PC-9 (cell line): Measurements from ENCODE around the gene POLD1. TPM values are rescaled to one million over a fixed set of nuclear protein-coding genes. Genes with fewer than 3 reads are reported as not detected.
A peak's percentile ranks its signal among the peaks of the same experiment; 100 is the strongest.

Source experiments
- BruUV-seq: library from RNA; stranded (reverse); fragments of 400-500 nt; replicated peaks from 2 replicates; lab custom pipeline; 2021; lab: Mats Ljungman, UMichigan
- CTCF ChIA-PET: fragments of 300-600 bp; sonication (Branson Sonifier 250); formaldehyde crosslinking; loops from one replicate; lab custom pipeline; 2022; ENCODE audit warnings: antibody characterized with exemption; lab: Charles Lee
- POLR2A ChIA-PET: fragments of 300-600 bp; sonication (Branson Sonifier 250); formaldehyde crosslinking; loops from one replicate; lab custom pipeline; 2022; ENCODE audit warnings: antibody characterized with exemption; ENCODE audit not compliant: unreplicated experiment; lab: Charles Lee
- DNase-seq, 2 experiments: peaks; one replicate each; pipeline versions ENCODE4 v3.0.0 to v3.0.0-alpha.2; 2015 to 2022; ENCODE audit warnings: mixed read lengths in 1 of 2
- H2AFZ ChIP-seq: fragments of 200-600 bp; sonication (generic); 2 replicates; pipeline ENCODE4 v1.8.1; 2017; ENCODE audit warnings: antibody characterized with exemption
- H3F3A ChIP-seq: fragments of 200-600 bp; sonication (generic); 2 replicates; pipeline ENCODE4 v1.8.1; 2017; ENCODE audit warnings: antibody characterized with exemption, mild to moderate bottlenecking, low read depth; ENCODE audit not compliant: insufficient read depth
- H3K27ac ChIP-seq: fragments of 200-600 bp; sonication (generic); 2 replicates; pipeline ENCODE4 v1.6.1; 2016; ENCODE audit warnings: mixed run types
- H3K27me3 ChIP-seq: fragments of 200-600 bp; sonication (generic); 2 replicates; pipeline ENCODE4 v1.6.1; 2016; ENCODE audit warnings: low read depth, mixed run types; ENCODE audit not compliant: insufficient read depth
- H3K36me3 ChIP-seq: fragments of 200-600 bp; sonication (generic); 2 replicates; pipeline ENCODE4 v1.6.1; 2016; ENCODE audit warnings: low read depth, mixed run types
- H3K4me1 ChIP-seq: fragments of 200-600 bp; sonication (generic); replicated peaks from 2 replicates; pipeline ENCODE4 v1.6.1; 2016; ENCODE audit warnings: mixed run types; ENCODE audit not compliant: insufficient read depth
- H3K4me2 ChIP-seq: fragments of 200-600 bp; sonication (generic); 2 replicates; pipeline ENCODE4 v1.6.1; 2017; ENCODE audit warnings: mixed run types
- H3K4me3 ChIP-seq: fragments of 200-600 bp; sonication (generic); 2 replicates; pipeline ENCODE4 v1.6.1; 2016; ENCODE audit warnings: mixed run types
- H3K79me2 ChIP-seq: fragments of 200-600 bp; sonication (generic); 2 replicates; pipeline ENCODE4 v1.6.1; 2017; ENCODE audit warnings: low read depth, mixed run types
- H3K9me2 ChIP-seq: fragments of 200-600 bp; sonication (generic); 2 replicates; pipeline ENCODE4 v1.8.1; 2017; ENCODE audit warnings: mild to moderate bottlenecking; ENCODE audit not compliant: insufficient read depth
- H3K9me3 ChIP-seq: fragments of 200-600 bp; sonication (generic); 2 replicates; pipeline ENCODE4 v1.8.1; 2016; ENCODE audit warnings: low read depth; ENCODE audit not compliant: insufficient read depth
- H4K20me1 ChIP-seq: fragments of 200-600 bp; sonication (generic); 2 replicates; pipeline ENCODE4 v1.8.1; 2017; ENCODE audit not compliant: insufficient read depth
- EZH2 ChIP-seq: fragments of 200-600 bp; sonication (generic); IDR thresholded peaks from 2 replicates; pipeline ENCODE4 v1.8.0; 2017; ENCODE audit warnings: antibody characterized with exemption, low read depth
- intact Hi-C: fragments of 100-400 bp; cut with micrococcal nuclease; formaldehyde crosslinking; loops from one replicate; pipeline ENCODE4 v1.10.0; 2022; ENCODE audit not compliant: unreplicated experiment
- total RNA-seq: library from RNA; stranded (reverse); gene quantifications from 2 replicates; pipeline ENCODE4 v1.2.3, GENCODE V29; 2021
- TF ChIP-seq, protein P1 (sequence below): fragments of 200-600 bp; sonication (generic); conservative IDR thresholded peaks from 2 replicates; pipeline ENCODE4 v1.6.1; 2017; ENCODE audit warnings: mixed run types, antibody characterized with exemption, mild to moderate bottlenecking, moderate library complexity

The POLD1 gene
- total RNA-seq, 1 experiment from 2014 or later, result 101 TPM

DNA sequence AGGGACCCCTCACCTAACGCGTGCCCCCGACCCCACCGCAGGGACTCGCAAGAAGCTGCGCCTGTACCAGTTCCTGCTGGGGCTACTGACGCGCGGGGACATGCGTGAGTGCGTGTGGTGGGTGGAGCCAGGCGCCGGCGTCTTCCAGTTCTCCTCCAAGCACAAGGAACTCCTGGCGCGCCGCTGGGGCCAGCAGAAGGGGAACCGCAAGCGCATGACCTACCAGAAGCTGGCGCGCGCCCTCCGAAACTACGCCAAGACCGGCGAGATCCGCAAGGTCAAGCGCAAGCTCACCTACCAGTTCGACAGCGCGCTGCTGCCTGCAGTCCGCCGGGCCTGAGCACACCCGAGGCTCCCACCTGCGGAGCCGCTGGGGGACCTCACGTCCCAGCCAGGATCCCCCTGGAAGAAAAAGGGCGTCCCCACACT lies 43.9 kb downstream of the POLD1 start:
- H3K4me3 ChIP-seq, result no peak overlapping the region

GRCh38 chr19:50428772-50429463 lies 44.8 kb downstream of the POLD1 start:
- intact Hi-C loops, result no loop called here
- DNase-seq, result no peak
- H3K4me1 ChIP-seq, result peaks cover 4% of the 10 kb centered on the region; the same call in 1 of the 2 replicates
- H3K4me3 ChIP-seq, result no peak overlapping the region
- no peak overlapping the region for H3K27ac ChIP-seq
- no peak overlapping the region for H3K4me2 ChIP-seq
- H3K9me2 ChIP-seq, result no peaks in the 10 kb centered on the region
- no TSS peak for BruUV-seq
- H2AFZ ChIP-seq, result no peak overlapping the region
- ChIA-PET CTCF (no interaction called here), POLR2A (no interaction called here)
- TF ChIP-seq EZH2, result no peak
- TF ChIP-seq, protein P1, sequence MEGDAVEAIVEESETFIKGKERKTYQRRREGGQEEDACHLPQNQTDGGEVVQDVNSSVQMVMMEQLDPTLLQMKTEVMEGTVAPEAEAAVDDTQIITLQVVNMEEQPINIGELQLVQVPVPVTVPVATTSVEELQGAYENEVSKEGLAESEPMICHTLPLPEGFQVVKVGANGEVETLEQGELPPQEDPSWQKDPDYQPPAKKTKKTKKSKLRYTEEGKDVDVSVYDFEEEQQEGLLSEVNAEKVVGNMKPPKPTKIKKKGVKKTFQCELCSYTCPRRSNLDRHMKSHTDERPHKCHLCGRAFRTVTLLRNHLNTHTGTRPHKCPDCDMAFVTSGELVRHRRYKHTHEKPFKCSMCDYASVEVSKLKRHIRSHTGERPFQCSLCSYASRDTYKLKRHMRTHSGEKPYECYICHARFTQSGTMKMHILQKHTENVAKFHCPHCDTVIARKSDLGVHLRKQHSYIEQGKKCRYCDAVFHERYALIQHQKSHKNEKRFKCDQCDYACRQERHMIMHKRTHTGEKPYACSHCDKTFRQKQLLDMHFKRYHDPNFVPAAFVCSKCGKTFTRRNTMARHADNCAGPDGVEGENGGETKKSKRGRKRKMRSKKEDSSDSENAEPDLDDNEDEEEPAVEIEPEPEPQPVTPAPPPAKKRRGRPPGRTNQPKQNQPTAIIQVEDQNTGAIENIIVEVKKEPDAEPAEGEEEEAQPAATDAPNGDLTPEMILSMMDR, result no peak
- H3K9me3 ChIP-seq, result no peaks in the 10 kb centered on the region
- H3K27me3 ChIP-seq, result peaks cover 39% of the 10 kb centered on the region
- H3F3A ChIP-seq, result no peaks in the 10 kb centered on the region
- no peaks in the 10 kb centered on the region for H3K36me3 ChIP-seq
- H4K20me1 ChIP-seq, result no peaks in the 10 kb centered on the region
- no peaks in the 10 kb centered on the region for H3K79me2 ChIP-seq

More for the DNA sequence above, 43.9 kb downstream of the POLD1 start:
- DNase-seq, result no peak
- Histone ChIP-seq H3K27ac (no peak overlapping the region), H3K9me3 (no peaks in the 10 kb centered on the region), H3K79me2 (no peaks in the 10 kb centered on the region), H2AFZ (no peak overlapping the region), H3K4me2 (no peak overlapping the region), H3K36me3 (no peaks in the 10 kb centered on the region), H4K20me1 (no peaks in the 10 kb centered on the region), H3K27me3 (peaks cover 31% of the 10 kb centered on the region), H3K9me2 (no peaks in the 10 kb centered on the region), H3K4me1 (peaks cover 4% of the 10 kb centered on the region; the same call in 1 of the 2 replicates), H3F3A (no peaks in the 10 kb centered on the region)
- intact Hi-C loops, result no loop called here
- ChIA-PET CTCF (no interaction called here), POLR2A (no interaction called here)
- no TSS peak for BruUV-seq
- TF ChIP-seq, protein P1, result no peak
- no peak for TF ChIP-seq EZH2

DNA sequence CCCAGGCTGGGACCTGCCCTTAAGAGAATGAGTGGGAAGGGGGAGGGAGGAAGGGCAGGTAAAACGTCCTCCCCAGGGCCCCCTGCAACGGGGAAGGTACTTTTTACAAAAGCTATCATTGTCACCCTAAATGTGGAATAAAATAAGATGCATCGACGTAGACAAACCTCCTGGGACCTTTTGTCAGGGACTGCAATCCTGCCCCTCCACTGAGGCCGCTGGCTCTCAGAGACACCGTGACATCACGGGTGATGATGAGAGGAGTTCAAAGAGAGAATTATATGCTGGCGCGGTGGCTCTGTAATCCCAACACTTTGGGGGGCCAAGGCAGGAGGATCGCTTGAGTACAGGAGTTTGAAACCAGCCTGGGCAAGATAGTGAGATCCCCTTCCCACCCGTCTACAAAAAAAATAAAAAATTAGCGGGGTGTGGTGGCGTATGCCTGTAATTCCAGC lies 46.8 kb downstream of the POLD1 start:
- Histone ChIP-seq H4K20me1 (no peaks in the 10 kb centered on the region), H3K36me3 (no peaks in the 10 kb centered on the region), H3K4me3 (peak overlapping the region; percentile 51; the same call in 1 of the 2 replicates), H3F3A (peaks cover 4% of the 10 kb centered on the region; the same call in 1 of the 2 replicates), H3K9me3 (no peaks in the 10 kb centered on the region), H2AFZ (peak overlapping the region; percentile 66; the same call in 1 of the 2 replicates), H3K79me2 (no peaks in the 10 kb centered on the region), H3K27ac (no peak overlapping the region), H3K4me1 (peaks cover 11% of the 10 kb centered on the region), H3K27me3 (peaks cover 57% of the 10 kb centered on the region), H3K9me2 (no peaks in the 10 kb centered on the region), H3K4me2 (peak overlapping the region; percentile 83)
- CTCF ChIA-PET, result interaction anchor here (0.7 kb wide), 1 partner anchor 292 kb away, joined by 4 read pairs; the partner anchor contains the start of gene CLEC11A
- intact Hi-C loops, result no loop called here
- TF ChIP-seq EZH2, result no peak
- TF ChIP-seq, protein P1, result no peak
- DNase-seq, result no peak
- POLR2A ChIA-PET, result no interaction called here
- no TSS peak for BruUV-seq
